ENCODE measurements around the gene AKAP11. TPM values are rescaled to one million over a fixed set of nuclear protein-coding genes. Genes with fewer than 3 reads are reported as not detected.

AKAP11 gene
- total and polyA plus RNA-seq, 2 donors (not counting 1 experiment from before 2014, with no cell fraction given): 27.8 to 34.0 TPM

DNA sequence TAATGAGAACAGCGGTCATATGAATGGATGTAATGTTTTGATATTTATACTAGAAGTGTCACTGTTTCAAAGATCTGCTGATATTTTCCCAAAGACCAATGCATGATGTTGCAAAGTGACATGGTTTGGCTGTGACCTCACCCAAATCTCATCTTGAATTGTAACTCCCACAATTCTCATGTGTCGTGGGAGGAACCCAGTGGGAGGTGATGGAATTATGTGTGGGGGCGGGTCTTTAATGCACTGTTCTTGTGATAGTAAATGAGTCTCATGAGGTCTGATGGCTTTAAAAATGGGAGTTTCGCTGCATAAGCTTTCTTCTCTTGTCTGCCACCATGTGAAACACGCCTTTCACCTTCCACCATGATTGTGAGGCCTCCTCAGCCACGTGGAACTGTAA, 98.3 kb downstream of the AKAP11 start:
- Histone ChIP-seq H3K4me2 (ENCODE audit: extremely low read depth, insufficient read depth, low read length) (no peak overlapping the region), H3K9me3 (ENCODE audit: control insufficient read depth, insufficient read depth, low read depth, low read length) (no peaks in the 10 kb centered on the region), H3K27ac (ENCODE audit: insufficient read depth, low read length) (no peak overlapping the region), H3K27me3 (ENCODE audit: control insufficient read depth, insufficient read depth, low read length) (no peaks in the 10 kb centered on the region), H3K36me3 (ENCODE audit: control insufficient read depth, insufficient read depth, low read length) (no peaks in the 10 kb centered on the region), H3K4me1 (ENCODE audit: control insufficient read depth, extremely low read depth, insufficient read depth, low read length) (no peaks in the 10 kb centered on the region), H3K4me3 (replicated peaks in 1 of 4; ENCODE audit: control extremely low read depth in 1 of 4, insufficient read depth in 1 of 4, low read depth in 3 of 4, low read length in 4 of 4) (no peak overlapping the region), H3K79me2 (ENCODE audit: control insufficient read depth, insufficient read depth, low read length) (no peaks in the 10 kb centered on the region), H2AFZ (ENCODE audit: low read length) (no peak overlapping the region), H4K20me1 (ENCODE audit: control insufficient read depth, extremely low read depth, insufficient read depth, low read length) (no peaks in the 10 kb centered on the region), H3K9ac (ENCODE audit: insufficient read depth, low read length) (no peak overlapping the region)
- TF ChIP-seq, protein P1, sequence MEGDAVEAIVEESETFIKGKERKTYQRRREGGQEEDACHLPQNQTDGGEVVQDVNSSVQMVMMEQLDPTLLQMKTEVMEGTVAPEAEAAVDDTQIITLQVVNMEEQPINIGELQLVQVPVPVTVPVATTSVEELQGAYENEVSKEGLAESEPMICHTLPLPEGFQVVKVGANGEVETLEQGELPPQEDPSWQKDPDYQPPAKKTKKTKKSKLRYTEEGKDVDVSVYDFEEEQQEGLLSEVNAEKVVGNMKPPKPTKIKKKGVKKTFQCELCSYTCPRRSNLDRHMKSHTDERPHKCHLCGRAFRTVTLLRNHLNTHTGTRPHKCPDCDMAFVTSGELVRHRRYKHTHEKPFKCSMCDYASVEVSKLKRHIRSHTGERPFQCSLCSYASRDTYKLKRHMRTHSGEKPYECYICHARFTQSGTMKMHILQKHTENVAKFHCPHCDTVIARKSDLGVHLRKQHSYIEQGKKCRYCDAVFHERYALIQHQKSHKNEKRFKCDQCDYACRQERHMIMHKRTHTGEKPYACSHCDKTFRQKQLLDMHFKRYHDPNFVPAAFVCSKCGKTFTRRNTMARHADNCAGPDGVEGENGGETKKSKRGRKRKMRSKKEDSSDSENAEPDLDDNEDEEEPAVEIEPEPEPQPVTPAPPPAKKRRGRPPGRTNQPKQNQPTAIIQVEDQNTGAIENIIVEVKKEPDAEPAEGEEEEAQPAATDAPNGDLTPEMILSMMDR (conservative IDR thresholded peaks at IDR 0.05 in 1 of 2, IDR thresholded peaks at IDR 0.05 in 1 of 2; ENCODE audit: low read depth in 1 of 2, low read length in 2 of 2): no peak
- no peak for TF ChIP-seq EZH2 (IDR thresholded peaks at IDR 0.05; ENCODE audit: low read length, missing control alignments)
- no peak for DNase-seq (ENCODE audit: low read depth in 2 of 2)

Other genes with a start within 250 kb of the AKAP11 start
- gene DGKH, start 223.5 kb upstream of the AKAP11 start, total RNA-seq: 5.6 and 7.9 TPM in 2 replicates
- 4.3 and 6.1 TPM in 2 replicates for gene DGKH, start 223.5 kb upstream of the AKAP11 start, polyA plus RNA-seq